ENCODE measurements around the gene CCDC71.
A peak's percentile ranks its signal among the peaks of the same experiment; 100 is the strongest.

Gene CCDC71

GRCh38 chr3:49165771-49166751 is at the start of gene CCDC71:
TSS of gene CCDC71 (minus strand) at chr3:49166331. CDS start at chr3:49164208, 2,123 bp downstream.
- peak; percentile 87 for DNase-seq (ENCODE audit: low spot score)

- no peak for DNase-seq (ENCODE audit: low spot score)
These were observed 47.9 kb upstream of the CCDC71 start for GRCh38 chr3:49213998-49214397.

- DNase-seq (ENCODE audit: low spot score): no peak
These were observed 47.4 kb upstream of the CCDC71 start for GRCh38 chr3:49213541-49213943.

GRCh38 chr3:49199900-49200281 is 33.8 kb upstream of the CCDC71 start:
- DNase-seq (ENCODE audit: low spot score): no peak

GRCh38 chr3:49199239-49199899 is 33.2 kb upstream of the CCDC71 start:
- DNase-seq (ENCODE audit: low spot score): no peak

GRCh38 chr3:49198611-49199230 is 32.6 kb upstream of the CCDC71 start:
- DNase-seq (ENCODE audit: low spot score): no peak

- no peak for DNase-seq (ENCODE audit: low spot score)
These were observed 32.0 kb upstream of the CCDC71 start for GRCh38 chr3:49198161-49198560.

GRCh38 chr3:49191741-49192140 is 25.6 kb upstream of the CCDC71 start:
- no peak for DNase-seq (ENCODE audit: low spot score)

GRCh38 chr3:49183873-49184272 is 17.7 kb upstream of the CCDC71 start:
- DNase-seq (ENCODE audit: low spot score): no peak

GRCh38 chr3:49182682-49183081 is 16.6 kb upstream of the CCDC71 start:
- no peak for DNase-seq (ENCODE audit: low spot score)

- DNase-seq (ENCODE audit: low spot score): no peak
These were observed 15.2 kb upstream of the CCDC71 start for GRCh38 chr3:49181351-49181750.

GRCh38 chr3:49180116-49180515 is 14.0 kb upstream of the CCDC71 start:
- no peak for DNase-seq (ENCODE audit: low spot score)

GRCh38 chr3:49177073-49177472 is 10.9 kb upstream of the CCDC71 start:
- no peak for DNase-seq (ENCODE audit: low spot score)

- no peak for DNase-seq (ENCODE audit: low spot score)
These were observed 9.4 kb upstream of the CCDC71 start for GRCh38 chr3:49175530-49175929.

GRCh38 chr3:49174397-49174985 is 8.4 kb upstream of the CCDC71 start:
- no peak for DNase-seq (ENCODE audit: low spot score)

- DNase-seq (ENCODE audit: low spot score): no peak
These were observed 7.7 kb upstream of the CCDC71 start for GRCh38 chr3:49173792-49174170.

GRCh38 chr3:49173116-49173791 is 7.1 kb upstream of the CCDC71 start:
- no peak for DNase-seq (ENCODE audit: low spot score)

GRCh38 chr3:49172551-49173041 is 6.5 kb upstream of the CCDC71 start:
- no peak for DNase-seq (ENCODE audit: low spot score)

GRCh38 chr3:49171775-49172500 is 5.8 kb upstream of the CCDC71 start:
- no peak for DNase-seq (ENCODE audit: low spot score)

- peak; percentile 85 for DNase-seq (ENCODE audit: low spot score)
These were observed 5.1 kb upstream of the CCDC71 start, which contains the start of gene KLHDC8B for GRCh38 chr3:49171119-49171774. TSS of gene KLHDC8B (plus strand) at chr3:49171598. CDS start at chr3:49172770, 1,172 bp downstream.

All from germinal center (tissue), 1 donor.